ENCODE results near the gene KIF3B.
"Not testable (repeated sequence)": the region's sequence is repeated elsewhere in the genome, so short reads cannot be mapped to it uniquely, and the experiment has no call there.

The KIF3B gene

DNA sequence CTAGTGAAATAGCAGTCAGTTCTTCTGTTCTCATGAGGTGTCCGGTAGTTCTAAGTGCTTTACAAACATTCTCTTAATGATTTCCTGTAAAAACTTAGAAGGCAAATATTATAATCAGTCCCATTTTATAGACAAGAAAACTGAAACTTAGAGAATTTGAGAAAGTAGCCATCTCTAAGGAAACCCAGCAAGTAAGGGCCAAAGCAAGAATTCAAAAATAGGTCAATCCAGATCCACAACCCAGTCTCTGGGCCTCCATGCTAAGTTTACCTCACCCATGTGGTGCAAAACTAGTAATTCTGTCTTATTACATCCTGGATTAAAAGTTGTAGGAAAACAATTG is 53.1 kb downstream of the KIF3B start:
- no peak for DNase-seq (ENCODE audit: low spot score)

DNA sequence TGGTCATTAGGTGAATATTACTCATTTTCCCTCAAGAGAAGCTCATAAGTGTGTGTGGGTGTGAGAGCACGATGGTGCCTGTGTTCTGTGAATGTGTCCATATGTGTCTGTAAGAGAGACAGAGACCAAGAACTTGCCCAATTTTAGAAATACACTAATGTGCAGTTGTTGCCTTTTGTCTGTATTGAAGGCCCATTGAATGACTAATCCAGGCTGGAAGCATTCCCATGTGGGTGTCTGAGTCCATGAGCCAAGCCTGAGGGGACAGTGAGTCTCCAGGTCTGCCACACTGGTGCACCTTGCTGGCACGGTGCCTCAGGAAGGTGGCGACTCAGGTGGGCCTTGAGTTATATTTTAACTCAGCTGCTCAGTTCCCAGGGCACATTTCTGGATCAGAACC is 55.2 kb downstream of the KIF3B start:
- no peak for DNase-seq (ENCODE audit: low spot score)

DNA sequence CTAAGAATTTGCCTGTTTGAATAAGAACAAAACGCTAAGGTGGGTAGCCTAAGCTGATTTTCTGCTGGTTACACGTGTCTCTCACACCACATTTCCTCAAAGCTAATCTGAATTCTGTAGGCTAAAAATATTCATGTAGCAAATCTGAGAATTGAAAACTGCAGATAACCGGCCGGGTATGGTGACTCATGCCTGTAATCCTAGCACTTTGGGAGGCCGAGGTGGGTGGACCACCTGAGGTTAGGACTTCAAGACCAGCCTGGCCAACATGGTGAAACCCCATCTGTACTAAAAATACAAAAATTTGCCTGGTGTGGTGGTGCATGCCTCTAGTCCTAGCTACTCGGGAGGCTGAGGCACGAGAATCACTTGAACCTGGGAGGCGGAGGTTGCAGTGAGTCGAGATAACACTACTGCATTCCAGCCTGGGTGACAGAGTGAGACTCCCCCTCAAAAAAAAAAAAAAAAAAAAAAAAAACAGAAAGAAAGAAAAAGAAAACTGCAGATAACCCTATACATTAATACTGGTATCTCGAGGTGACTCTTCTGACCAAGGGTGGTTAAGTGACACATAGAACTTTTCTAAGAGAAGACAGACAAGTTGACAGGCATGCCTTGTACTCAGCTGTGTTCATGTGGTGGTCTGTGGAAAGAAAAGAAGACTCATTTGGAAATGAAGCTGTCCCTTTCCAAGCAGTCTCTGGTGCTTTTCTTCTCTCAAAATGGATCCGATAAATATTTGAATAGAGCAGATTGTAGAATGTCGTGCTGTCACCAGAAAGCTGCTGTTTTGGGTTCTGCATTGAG is 55.9 kb downstream of the KIF3B start:
- DNase-seq (ENCODE audit: low spot score): peak; percentile 89

DNA sequence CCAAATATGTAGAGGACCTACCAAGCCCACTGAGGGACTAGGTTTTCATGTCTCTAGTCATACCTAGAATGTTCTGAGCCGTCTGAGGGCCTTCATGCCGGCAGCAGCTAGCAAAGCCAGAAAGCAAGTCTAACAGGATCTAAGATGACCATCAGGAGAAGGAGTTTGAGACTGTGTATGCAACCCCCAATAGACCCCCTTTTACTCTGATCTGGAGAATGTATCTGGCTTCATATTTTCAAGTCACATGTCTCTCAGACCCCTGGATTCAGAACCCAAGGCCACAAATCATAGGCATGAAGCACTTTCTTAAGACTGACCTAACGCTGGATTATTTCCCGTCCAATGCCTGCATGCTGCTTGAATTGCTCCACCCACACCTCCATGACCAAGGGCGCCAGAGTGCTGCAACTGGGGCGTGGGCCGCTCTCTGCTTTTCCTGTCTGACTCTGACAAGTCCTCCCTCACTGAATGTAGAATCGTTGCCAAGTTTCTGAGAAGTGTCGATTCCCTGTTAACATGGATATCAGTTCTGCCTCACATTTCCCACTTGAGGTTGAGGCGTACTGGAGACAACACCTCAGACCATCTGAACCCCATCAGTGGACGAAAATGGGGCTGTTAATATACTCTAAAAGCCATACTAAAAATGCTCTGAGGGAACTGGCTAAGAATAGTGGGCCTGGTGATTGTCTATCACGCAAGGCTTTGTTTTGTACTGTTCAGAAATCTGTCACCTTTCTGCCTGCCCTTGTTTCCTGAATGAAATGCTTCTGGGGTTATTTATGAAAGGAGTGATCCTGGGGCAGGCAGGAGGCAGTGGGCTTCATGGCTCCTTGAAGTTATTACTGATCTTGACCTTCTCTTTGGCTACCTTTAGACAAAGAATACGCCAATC is 56.8 kb downstream of the KIF3B start:
- peak; percentile 74 for DNase-seq (ENCODE audit: low spot score)

DNA sequence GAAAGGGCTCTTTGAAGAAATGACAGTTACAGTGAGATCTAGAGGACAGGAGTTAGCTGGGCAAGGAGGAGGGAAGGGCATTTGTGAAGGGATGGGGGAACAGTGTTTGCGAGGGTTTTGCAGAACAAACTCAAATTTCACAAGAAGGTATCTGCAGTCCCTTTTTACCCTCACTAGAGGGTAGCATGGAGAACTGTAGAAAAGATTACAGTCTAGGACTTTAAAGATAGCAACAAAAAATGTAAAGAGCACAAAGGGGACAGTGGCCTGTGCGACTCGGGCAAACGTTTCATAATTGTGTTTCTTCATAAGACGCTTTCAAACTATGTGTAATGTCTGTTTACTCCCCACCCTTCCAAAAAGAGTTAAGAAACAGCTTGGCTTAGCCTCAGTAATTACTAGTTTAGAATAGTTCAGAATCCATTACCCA is 59.5 kb downstream of the KIF3B start:
- peak; percentile 39 for DNase-seq (ENCODE audit: low spot score)

DNA sequence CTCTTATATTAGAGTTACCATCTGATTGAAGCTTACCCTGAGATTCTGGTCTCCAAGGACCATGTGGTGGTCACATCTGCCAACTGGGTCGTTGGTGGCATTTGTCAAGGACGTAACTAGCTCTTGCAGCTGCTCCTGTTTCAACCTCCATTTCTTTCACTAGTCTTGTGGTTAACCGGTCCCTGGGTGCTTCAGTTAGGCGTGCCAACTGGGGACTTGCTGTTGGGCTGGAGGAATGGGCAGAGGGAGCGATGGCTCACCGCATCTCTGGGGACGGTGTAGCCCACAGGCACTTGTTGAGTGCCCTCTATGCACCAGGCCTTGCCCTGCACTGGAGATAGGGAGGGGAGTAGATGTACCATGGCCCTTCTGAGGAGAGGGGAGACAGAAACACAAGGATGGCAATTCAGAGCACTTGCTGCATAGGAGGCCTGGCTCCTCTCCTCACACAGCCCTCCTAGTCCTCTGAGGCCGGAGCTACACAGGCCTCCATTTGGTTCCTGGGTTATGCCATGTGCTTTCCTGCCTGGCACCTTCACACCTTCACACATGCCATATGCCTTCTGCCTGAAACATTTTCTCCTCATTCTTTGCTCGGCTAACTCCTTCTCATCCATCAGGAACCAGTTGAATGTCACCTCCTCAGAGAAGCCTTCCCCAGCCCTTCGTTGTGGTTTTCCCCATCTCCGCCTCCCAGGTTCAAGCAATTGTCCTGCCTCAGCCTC is 60.6 kb downstream of the KIF3B start:
- no peak for DNase-seq (ENCODE audit: low spot score)

DNA sequence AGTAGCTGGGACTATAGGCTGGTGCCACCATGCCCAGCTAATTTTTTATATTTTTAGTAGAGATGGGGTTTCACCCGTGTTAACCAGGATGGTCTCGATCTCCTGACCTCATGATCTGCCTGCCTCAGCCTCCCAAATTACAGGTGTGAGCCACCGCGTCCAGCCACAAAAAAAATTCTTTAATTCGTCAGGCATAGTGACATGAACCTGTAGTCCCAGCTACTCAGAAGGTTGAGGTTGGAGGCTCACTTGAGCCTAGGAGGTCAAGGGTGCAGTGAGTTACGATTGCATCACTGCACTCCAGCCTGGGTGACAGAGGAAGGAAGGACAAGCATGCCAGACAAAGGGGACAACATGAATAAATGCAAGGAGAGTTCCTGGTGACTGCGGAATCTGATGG is 61.2 kb downstream of the KIF3B start:
- no peak for DNase-seq (ENCODE audit: low spot score)

DNA sequence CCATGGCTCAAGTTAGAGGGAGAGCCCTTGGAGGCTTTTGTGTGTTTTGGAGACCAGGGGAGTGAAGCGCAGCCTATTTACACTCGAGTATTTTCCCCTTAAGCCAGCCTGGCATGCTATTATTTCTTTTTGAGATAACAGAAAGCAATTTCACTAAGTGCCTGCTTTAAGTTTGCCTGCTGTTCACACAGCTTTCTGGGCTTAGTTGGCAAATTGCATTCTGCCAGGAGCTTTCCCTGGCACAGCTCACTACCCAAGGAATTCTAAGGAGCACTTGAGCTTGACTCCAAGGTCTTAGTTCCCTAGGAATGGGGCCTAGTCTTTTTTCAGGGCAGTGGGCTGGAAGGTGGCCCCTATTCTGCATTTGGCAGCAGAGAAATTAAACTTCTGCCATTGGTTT is 61.7 kb downstream of the KIF3B start:
- DNase-seq (ENCODE audit: low spot score): no peak

DNA sequence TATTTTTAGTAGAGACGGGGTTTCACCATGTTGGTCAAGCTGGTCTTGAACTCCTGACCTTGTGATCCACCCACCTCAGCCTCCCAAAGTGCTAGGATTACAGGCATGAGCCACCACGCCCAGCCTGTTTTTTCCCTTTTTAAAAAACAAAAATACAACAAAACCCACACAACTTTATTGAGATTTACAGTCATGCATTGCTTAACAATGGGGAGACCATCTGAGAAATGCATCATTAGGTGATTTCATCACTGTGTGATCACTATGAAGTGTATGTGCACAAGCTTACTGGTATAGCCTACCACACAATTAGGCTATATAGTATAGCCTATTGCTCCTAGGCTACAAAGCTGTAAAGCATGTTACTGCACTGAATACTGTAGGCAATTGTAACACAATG is 63.6 kb downstream of the KIF3B start:
- not testable (repeated sequence) for DNase-seq (ENCODE audit: low spot score)

DNA sequence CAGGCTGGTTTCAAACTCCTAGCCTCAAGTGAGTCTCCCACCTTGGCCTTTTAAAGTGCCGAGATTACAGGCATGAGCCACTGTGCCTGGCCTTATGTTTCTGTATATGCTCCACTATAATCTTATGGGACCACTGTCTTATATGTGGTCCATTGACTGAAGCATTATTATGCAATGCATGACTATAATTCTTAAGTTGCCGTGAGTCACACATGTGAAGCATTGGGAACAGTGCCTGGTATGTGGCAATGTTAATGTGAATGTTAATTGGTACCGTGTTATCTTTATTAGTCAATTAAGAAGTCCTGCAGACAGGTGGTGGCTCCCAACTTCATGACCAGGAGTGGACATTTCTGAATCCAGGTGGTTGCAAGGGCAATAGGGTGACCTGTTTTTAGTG is 66.0 kb downstream of the KIF3B start:
- DNase-seq (ENCODE audit: low spot score): no peak

DNA sequence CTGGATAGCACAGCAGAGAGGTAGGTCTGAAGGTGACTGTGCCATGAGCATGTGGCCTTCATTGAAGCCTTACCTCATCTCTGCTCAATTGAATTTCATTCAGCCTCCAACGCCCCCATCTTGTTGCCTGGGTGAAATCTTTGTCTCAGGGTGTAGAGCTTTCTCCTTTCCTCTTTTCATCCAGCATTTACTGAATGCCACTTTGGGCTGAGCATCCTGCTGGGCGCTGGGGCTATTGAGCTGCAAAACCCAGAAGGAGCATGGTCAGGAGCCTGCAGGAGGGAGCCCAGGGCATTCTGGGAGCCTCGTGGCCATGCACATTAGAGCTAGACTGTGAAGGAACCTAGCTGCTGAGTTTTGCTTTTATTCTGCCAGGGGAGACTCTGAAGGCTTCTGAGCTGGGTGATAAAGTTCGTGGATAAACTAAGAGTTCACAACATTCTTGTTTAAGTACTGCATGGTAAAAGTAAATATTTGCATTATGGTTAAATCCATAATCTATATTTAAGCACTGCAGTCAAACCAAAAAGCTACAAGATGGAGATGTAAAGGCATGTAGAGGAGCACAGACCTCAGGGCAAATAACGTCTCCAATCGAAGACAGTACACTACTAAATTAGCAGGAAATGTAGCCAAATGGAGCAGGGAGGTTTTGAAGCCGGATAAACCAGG is 67.5 kb downstream of the KIF3B start:
- DNase-seq (ENCODE audit: low spot score): no peak

DNA sequence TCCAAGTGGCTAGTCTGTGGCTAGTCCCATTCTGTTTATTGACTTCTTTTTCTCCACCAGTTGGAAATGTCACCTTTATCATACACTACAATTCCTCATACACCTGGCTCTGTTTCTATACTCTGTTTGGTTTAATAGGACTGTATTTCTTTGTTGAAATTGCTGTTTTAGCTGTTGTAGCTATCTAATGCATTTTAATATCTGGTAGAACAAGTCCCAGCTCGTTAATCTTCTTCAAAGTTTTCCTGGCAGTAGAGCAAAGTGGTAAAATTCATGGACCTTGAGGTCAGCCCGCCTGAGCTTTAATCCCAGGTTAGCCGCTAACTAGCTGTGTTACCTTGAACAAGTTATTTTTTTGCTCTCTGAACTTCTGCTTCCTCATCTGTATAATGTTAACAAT is 70.8 kb downstream of the KIF3B start:
- no peak for DNase-seq (ENCODE audit: low spot score)

DNA sequence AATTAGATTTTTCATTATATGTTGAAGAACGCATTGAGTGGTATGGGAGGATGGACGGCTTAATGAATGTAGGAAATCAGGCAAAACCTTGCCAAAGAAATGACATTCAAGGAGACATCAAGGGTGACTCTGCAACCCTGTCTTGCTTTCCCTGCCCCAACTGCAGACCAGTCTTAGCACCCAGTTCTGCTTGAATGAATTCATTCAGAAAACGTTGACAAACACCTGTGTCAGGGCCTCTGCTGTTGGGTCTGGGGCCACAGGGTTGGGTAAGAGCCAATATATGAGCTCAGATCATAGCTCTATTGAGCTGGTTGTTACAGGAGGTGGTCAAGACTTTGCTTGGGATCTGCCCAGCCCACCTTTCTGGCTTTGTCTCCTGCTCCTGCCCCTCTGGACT is 73.0 kb downstream of the KIF3B start:
- DNase-seq (ENCODE audit: low spot score): no peak

DNA sequence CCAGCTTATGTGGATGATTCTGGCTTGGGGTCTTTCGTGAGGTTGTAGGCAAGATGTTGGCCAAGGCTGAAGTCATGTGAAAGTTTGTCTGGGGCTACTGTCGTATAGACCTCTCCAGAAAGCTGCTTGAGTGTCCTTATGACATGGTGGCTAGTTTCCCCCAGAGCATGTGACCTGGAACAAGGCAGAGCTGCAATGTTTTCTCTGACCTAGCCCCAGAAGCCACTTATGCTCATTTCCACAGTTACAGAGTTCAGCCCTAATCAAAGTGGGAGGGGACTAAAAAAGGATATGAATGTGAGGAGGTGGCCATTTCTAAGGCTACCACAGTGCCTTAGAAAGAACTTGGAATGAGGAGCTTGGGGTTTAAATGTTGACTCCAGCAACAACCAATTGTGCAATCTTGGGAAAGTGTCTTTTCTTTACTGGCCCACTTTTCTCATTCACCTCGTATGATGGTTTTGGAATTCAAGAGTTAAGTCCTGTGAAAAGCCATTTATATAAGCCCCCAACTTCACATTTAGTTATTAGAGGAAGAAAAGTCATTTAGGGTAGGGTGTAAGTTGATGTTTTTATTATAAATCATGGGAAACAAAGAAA is 74.8 kb downstream of the KIF3B start:
- no peak for DNase-seq (ENCODE audit: low spot score)

DNA sequence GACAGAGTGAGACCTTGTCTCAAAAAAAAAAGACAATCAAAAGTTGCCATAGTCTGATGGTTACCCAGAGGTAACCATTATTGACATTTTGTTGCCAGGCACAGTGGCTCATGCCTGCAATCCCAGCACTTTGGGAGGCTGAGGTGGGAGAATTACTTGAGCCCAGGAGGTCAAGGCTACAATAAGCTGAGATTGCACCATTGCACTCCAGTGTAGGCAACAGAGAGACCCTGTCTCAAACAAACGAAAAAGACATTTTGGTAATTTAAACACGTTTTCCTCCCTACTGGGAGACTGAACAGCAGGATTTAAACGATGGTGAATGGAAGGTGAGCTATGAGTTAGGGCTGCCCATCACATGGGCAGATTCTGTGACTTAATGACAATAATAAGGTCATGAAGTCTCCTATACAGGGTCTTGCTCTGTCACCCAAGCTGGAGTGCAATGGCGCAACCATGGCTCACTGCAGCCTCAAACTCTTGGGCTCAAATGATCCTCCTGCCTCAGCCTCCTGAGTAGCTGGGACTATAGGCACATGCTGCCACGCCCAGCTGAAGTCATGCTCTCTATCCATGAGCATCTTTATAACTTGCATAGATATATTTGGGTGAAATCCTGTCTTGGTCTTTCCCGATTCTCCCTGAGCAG is 76.5 kb downstream of the KIF3B start:
- DNase-seq (ENCODE audit: low spot score): no peak

DNA sequence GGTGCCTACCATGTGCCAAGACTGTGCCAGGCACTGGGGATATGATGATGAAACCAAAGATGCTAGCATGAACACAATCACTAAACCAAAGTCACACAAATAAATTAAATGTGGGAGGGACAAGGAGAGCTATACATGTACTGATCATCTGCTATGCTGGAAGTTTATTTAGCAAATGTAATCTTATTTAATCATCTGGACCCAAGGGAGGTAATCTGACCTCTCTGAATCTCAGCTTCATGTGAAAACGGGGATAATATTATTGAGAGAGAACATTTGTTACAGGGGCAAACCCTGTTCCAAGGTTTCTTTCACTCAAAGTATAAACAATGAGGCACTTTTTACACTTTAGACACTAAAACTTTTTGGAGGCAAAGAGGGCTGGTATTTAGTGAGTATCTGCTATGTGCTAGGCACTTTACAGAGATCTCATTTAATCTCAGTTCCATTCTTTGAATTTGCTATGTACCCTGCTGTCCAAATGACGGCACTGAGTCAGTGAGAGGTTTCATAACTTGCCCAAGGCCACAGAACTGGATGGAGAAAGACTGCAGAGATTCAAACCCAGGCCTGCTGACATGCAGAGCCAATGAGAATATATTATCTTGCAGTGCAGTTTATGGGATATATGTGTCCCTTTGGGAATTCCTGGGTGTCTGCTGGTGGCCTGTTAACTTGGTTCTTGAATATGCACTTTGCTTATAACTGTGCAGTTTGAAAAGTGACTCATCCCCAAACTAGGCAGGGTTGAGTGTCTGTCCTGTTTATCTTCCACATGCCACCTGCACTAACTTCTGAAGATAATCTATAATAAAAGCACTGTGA is 77.4 kb downstream of the KIF3B start:
- DNase-seq (ENCODE audit: low spot score): peak; percentile 77

DNA sequence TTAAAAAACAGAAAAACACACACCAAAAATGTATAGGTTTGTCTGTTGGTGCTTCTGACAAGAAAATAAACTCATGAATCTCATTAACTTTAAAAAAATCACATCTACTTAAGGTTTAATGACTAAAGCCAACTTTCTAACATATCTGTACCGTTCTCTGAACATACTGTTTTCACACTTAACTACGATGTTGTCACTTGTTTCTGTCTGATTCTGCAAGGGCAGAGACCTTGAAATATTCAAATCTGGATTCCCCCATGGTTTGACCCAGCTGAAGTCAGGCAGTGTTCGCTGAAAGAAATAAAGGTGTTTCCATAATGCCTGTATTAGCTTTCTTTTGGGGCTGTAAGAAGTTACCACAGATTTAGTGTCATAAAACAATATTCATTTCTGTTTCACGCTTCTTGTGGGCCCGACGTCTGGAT is 78.0 kb downstream of the KIF3B start:
- DNase-seq (ENCODE audit: low spot score): peak; percentile 89

DNA sequence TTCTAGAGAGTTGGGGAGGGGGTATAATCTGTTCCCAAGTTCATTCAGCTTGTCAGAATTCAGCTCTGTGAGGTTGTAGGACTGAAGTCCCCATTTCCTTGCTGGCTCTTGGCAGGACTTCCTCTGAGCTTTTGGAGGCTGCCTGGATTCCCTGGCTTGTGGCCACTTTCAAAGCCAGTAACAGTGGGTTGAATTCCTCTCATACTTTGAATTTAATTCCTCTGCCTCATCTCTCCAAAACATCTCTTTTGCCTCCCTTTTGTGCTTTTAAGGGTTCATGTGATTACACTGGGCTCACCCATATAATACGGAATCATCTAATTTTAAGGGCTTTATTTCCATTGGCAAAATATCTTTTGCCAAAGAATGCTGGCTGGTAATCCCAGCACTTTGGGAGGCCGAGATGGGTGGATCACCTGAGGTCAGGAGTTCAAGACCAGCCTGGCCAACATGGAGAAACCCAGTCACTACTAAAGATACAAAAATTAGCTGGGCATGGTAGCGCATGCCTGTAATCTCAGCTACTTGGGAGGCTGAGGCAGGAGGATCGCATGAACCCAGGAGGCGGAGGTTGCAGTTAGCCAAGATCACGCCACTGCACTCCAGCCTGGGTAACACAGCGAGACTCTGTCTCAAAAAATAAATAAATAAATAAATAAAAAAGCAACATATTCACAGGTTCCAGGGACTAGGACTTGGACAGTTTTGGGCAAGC is 78.6 kb downstream of the KIF3B start:
- not testable (repeated sequence) for DNase-seq (ENCODE audit: low spot score)

DNA sequence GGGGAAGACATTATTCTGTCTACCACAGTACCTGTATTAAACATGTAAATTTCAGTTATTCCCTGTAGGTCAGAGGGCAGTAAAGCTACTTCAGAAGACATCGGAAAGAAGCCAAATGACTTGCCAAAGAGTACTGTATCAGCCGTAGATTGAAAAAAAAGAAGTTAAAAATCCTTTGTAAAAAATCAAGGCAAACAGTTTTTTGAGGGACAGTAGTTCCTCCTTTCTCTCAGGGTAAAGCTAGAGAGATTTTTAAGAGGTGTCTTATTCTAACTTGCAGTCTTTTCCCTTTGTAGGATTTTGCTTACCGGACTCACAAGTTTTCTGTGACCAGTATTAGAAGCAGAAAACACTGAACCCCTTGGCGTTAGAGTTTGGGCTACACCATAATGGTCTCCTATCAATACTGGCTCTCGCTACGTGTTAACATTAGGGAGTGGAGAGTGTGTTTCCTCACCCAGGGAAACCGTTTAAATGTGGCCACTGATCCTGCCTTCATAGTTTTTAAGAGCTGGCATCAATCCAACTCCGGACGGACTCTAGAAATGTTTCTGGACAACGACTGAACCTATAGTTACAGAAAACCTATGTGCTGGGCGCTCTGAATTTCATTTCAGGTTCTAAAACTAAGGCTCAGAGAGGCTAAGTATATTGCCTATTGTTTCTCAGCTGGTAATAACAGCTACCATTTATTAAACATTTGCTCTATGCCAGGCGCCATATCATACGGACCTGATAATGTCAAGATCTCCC is 79.3 kb downstream of the KIF3B start:
- no peak for DNase-seq (ENCODE audit: low spot score)
